ENCODE measurements around the gene SUFU.
A peak's percentile ranks its signal among the peaks of the same experiment; 100 is the strongest.
"Not testable (repeated sequence)": the region's sequence is repeated elsewhere in the genome, so short reads cannot be mapped to it uniquely, and the experiment has no call there.

SUFU gene

DNA sequence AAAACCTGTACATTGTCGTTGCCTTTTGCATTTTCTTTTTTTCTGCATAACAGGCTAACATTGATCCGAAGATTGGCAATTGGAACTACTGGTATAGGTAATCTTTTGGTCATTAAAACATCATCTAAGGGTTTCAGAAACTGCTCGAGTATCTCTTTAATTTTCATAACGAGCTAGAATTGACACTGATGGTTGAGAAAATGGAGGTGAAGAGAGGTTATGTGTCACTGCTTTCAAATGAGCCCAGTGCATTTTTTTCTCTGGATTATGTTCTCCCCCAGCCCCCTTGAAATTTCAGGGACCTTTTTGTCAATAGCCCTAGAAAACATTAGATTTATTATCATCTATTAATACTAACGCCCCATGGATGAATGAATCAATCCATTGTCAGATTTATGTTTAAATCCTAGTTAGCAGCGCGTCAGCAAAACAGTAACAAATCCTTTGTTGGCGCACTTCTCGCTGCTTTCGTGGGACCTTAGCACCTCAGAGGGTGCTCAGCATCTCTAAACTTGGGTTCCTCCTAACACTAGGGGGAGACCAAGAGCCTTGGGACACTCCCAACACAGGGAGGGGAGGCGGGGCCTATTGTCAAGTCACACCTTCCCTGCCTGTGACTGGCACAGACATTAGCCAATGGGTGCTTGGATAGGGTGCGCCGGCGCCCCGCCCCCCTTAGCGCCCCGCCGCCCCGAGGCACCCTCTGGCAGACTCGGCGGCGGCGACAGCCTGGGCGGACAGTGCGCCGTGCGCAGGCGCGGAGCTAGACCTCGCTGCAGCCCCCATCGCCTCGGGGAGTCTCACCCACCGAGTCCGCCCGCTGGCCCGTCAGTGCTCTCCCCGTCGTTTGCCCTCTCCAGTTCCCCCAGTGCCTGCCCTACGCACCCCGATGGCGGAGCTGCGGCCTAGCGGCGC lies at the start of gene SUFU:
Gene SUFU, plus strand, starts transcription at position 709 of the 915 bp plus-strand sequence. Its CDS starts 181 bp downstream, at position 890.
- intact Hi-C loops (cut with DNase I), result loop anchor here (1.0 to 5.0 kb wide), 2 partner anchors 79 to 139 kb away; partner anchors contain the start of gene TRIM8
- DNase-seq, result peak; percentile 97 to 100 (median 98)

DNA sequence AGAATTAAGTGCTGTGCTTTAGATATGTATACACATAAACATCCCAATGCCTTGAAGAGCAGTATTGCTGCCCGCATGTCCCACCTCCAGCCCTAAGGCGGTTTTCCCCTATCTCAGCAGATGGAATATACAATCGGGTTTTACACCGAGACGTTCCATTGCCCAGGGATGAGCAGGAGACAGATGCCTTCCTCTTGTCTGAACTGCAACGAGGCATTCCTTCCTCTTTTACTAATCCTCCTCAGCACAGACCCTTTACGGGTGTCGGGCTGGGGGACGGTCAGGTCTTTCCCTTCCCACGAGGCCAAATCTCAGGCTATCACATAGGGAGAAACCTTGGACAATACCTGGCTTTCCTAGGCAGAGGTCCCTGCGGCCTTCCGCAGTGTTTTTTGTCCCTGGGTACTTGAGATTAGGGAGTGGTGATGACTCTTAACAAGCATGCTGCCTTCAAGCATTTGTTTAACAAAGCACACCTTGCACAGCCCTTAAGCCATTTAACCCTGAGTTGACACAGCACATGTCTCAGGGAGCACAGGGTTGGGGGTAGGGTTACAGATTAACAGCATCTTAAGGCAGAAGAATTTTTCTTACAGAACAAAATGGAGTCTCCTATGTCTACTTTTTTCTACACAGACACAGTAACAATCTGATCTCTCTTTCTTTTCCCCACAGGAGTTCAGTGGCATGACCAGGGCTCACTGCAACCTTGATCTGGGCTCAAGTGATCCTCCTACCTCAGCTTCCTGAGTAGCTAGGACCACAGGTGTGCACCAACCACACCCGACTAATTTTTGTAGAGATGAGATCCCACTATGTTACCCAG lies 48.9 kb upstream of the SUFU start:
- DNase-seq, result peak in 1 of 10 donors; percentile 24
- intact Hi-C loops (cut with DNase I), result not testable (repeated sequence)

- intact Hi-C loops (cut with DNase I), result no loop called here
- peak in 1 of 10 donors; percentile 10 for DNase-seq
These were observed 47.8 kb upstream of the SUFU start for GRCh38 chr10:102455893-102456471.

GRCh38 chr10:102457591-102458150 lies 46.1 kb upstream of the SUFU start:
- peak in 1 of 10 donors; percentile 33 for DNase-seq
- intact Hi-C loops (cut with DNase I), result no loop called here

- no peak for DNase-seq
- intact Hi-C loops (cut with DNase I), result no loop called here
These were observed 45.1 kb upstream of the SUFU start for GRCh38 chr10:102458656-102459055.

DNA sequence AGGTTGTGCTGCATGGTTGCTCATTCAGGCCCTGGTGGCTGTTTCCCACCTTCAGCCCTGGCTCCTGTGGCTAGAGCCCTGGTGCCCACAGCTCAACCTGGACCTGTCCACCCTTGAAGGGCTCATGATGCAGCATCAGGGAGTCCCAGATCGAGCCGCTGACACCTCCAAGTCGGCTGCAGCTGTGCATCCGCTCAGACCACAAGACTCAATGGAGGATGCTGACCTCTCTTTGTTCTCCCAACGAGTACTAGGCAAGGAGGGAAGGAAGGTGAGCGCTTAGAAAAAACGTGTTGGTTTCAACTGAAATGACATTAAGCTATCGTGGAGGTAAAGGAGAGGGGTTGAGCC lies 43.0 kb upstream of the SUFU start:
- intact Hi-C loops (cut with DNase I), result loop anchor here (5.0 kb wide), 1 partner anchor 39 kb away; the partner anchor contains the start of gene FBXL15
- peak in 1 of 10 donors; percentile 47 for DNase-seq

- peak; percentile 82 to 99 (median 90) for DNase-seq
- intact Hi-C loops (cut with DNase I), result loop anchor here (5.0 kb wide), 1 partner anchor 39 kb away; the partner anchor contains the start of gene FBXL15
These were observed 42.4 kb upstream of the SUFU start for GRCh38 chr10:102461187-102462054.

DNA sequence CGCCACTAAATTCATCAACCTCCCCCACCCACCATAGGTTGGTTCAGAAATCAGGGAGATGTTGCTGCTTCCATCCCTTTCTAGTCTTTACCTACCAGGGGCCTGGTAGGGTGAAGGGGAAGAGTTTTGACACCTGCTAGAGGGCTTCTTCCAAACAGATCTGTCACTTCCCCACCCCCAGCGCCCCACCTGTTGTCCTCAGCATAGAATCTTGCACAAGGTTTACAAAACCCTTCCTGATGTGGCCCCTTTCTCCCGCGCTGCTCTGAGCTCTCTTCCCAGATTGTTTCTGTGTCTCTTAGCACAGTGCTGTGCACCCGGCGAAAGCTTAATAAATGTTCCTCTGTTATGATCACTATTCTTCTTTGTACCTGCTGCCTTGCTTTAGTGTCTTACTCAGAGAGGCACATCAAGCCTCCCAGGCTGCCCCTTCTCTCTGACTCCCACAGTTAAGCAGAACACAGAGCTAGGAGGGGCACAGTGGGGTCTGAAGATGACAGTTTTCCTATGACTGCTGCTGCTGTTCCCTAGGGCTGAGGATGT lies 41.2 kb upstream of the SUFU start:
- intact Hi-C loops (cut with DNase I), result loop anchor here (5.0 kb wide), 1 partner anchor 40 kb away; the partner anchor contains the start of gene FBXL15
- peak in 1 of 10 donors; percentile 47 for DNase-seq

DNA sequence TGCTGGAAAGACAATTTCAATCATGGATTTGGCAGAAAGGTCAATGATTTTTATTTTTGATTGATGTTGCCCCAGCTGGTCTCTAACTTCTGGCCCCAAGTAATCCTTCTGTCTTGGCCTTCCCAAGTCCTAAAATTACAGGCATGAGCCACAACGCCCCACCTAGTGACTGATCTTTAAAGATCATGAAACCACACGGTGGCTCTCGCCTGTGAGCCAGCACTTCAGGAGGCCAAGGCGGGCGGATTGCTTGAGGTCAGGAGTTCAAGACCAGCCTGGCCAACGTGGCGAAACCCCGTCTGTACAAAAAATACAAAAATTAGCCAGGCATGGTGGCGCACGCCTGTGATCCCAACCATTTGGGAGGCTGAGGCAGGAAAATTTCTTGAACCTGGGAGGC lies 39.8 kb upstream of the SUFU start:
- intact Hi-C loops (cut with DNase I), result loop anchor here (5.0 kb wide), 1 partner anchor 42 kb away; the partner anchor contains the start of gene FBXL15
- peak in 1 of 10 donors; percentile 23 for DNase-seq

GRCh38 chr10:102465466-102465865 lies 38.3 kb upstream of the SUFU start:
- intact Hi-C loops (cut with DNase I), result no loop called here
- DNase-seq, result peak in 2 of 10 donors; percentile 43 to 72

- DNase-seq, result peak in 1 of 10 donors; percentile 28
- intact Hi-C loops (cut with DNase I), result no loop called here
These were observed 36.5 kb upstream of the SUFU start for GRCh38 chr10:102467318-102467717.

GRCh38 chr10:102467971-102468438 lies 35.8 kb upstream of the SUFU start:
- DNase-seq, result peak in 1 of 10 donors; percentile 27
- intact Hi-C loops (cut with DNase I), result no loop called here

DNA sequence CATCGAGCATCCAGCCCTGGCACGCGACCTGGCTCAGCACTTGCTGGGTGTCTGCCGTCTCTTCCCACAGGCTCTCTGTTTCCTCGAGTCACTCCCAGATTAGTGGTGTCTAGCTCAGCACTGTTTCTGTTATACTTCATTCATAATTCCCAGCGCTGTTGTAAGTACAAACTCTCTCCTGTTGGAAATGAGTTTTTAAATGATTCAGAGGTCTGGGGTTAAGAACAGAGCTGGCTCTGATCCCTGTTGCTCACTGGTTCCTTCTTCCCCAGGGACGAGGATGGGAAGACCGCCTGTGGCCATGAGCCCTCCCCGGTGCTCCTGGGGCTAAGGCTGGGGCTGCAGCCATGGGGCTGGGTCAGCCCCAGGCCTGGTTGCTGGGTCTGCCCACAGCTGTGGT lies 35.1 kb upstream of the SUFU start:
- DNase-seq, result peak in 1 of 10 donors; percentile 28
- intact Hi-C loops (cut with DNase I), result no loop called here

DNA sequence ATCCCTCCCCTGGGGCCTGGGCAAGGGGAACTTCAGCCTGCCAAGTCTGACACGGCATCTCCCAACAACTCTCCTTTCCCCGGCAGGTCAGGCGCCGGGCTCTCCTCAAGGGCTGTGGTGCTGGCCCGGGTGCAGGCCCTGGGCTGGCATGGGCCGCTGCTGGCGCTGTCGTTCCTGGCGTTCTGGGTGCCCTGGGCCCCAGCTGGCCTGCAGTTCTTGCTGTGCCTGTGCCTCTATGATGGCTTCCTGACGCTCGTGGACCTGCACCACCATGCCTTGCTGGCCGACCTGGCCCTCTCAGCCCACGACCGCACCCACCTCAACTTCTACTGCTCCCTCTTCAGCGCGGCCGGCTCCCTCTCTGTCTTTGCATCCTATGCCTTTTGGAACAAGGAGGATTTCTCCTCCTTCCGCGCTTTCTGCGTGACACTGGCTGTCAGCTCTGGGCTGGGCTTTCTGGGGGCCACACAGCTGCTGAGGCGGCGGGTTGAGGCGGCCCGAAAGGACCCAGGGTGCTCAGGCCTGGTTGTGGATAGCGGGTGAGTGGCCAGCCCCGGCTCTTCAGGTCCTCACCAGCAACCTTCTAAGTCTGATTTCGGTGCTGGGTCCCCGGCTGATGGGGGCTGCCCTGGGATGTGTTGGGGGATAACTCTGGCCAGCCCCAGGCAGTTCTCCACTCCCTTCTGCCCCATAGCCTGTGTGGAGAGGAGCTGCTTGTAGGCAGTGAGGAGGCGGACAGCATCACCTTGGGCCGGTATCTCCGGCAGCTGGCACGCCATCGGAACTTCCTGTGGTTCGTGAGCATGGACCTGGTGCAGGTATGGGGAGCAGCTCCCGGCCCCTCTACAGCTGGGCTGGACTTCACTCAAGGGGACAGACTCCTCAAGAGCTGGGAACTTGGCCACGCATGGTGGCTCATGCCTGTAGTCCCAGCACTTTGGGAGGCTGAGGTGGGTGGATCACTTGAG lies 32.9 kb upstream of the SUFU start:
- peak in 1 of 10 donors; percentile 52 for DNase-seq
- intact Hi-C loops (cut with DNase I), result no loop called here

DNA sequence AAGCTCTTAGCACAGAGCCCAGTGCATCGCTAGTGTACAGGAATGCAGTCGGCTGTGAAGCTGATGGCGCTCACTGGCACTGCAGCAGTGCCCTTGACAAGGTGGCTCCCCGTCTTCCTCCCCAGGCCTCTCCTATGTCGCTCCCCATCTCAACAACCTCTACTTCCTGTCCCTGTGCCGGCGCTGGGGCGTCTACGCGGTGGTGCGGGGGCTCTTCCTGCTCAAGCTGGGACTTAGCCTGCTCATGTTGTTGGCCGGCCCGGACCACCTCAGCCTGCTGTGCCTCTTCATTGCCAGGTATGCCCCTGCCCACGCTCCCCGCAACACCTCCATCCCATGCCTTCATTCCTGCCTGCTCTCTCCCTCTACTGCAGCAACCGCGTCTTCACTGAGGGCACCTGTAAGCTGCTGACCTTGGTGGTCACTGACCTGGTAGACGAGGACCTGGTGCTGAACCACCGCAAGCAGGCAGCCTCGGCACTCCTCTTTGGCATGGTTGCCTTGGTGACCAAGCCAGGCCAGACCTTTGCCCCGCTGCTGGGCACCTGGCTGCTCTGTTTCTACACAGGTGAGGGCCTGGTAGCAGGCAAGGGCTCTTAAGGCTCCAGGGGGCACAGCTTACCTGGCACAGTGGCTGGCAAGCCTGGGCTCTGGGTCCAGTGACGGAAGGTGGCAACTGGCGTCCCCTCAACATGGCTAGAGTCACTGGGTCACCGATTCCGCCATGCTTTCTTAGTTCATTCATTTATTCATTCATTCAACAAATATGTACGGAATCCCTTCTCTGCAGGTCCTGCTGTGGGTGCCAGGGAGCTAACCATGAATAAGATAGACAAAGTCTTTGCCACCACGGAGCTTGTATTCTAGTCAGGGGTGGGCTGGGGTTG lies 30.1 kb upstream of the SUFU start:
- intact Hi-C loops (cut with DNase I), result no loop called here
- peak in 2 of 10 donors; percentile 62 to 63 for DNase-seq

DNA sequence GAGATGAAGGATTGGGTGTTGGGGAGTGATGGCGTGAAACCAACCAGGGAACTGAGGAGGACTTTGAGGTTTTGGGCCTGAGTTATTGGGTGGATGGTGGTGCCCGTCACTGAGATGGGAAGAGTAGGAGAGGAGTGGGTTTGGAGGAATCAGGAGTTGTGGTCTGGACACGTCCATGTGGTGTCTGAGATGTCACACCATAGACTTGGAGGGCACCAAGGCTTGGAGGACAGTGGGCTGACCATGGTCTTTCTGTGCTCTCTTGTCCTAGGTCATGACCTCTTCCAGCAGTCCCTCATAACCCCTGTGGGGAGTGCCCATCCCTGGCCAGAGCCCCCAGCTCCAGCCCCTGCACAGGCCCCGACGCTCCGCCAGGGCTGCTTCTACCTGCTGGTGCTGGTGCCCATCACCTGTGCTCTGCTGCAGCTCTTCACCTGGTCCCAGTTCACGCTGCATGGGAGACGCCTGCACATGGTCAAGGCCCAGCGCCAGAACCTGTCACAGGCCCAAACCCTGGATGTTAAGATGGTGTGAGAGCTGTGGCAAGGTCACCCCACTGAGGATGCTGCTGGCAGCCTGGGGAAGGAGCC lies 28.2 kb upstream of the SUFU start:
- DNase-seq, result peak in 3 of 10 donors; percentile 44 to 84 (median 57)
- intact Hi-C loops (cut with DNase I), result no loop called here

Data from posterior cingulate gyrus (tissue), 11 donors.